Activated CD8-positive, alpha-beta memory T cell treated with anti-CD3 and anti-CD28 coated beads for 24 hours (primary cell): ENCODE measurements around the gene RASSF4.

Experiments used
- DNase-seq: peaks from one replicate; pipeline ENCODE4 v3.0.0-alpha.2; 2020

Gene RASSF4

GRCh38 chr10:45015590-45015989 lies 56.0 kb downstream of the RASSF4 start:
- DNase-seq, result no peak

GRCh38 chr10:45023426-45023825 lies 63.8 kb downstream of the RASSF4 start:
- DNase-seq, result no peak

GRCh38 chr10:45034301-45034700 lies 74.7 kb downstream of the RASSF4 start:
- DNase-seq, result no peak

- DNase-seq, result no peak
Measured at GRCh38 chr10:45035673-45036072, 76.1 kb downstream of the RASSF4 start.

GRCh38 chr10:45040921-45041542 lies 81.4 kb downstream of the RASSF4 start:
- DNase-seq, result no peak

- no peak for DNase-seq
Measured at GRCh38 chr10:45044290-45044689, 84.7 kb downstream of the RASSF4 start.
